Pancreas (tissue), 10 donors: Measurements from ENCODE around the gene R3HCC1L. TPM values are rescaled to one million over a fixed set of nuclear protein-coding genes. Genes with fewer than 3 reads are reported as not detected.

Experiments
- ATAC-seq, 4 donors: fragments of 200-7000 bp; cut with Tn5 transposase; one replicate each; pipeline versions ENCODE4 v1.8.0 to v1.9.1; 2020; ENCODE audit warnings: mild to moderate bottlenecking in 4 of 4, moderate library complexity in 4 of 4
- DNase-seq, 6 donors: peaks; one replicate each; pipeline ENCODE4 v3.0.0-alpha.2; 2020
- FAIRE-seq: peaks from 2 replicates; lab custom pipeline; 2012; peaks lifted over from hg19 to GRCh38; lab: Jason Lieb, UNC
- H3K27ac ChIP-seq, 4 donors: fragments of 200-600 bp; sonication (generic); 1 replicate in 3 of 4; 2 replicates in 1 of 4; pipeline versions ENCODE4 v1.5.0 to v1.8.0; 2020
- H3K27me3 ChIP-seq, 4 donors: fragments of 200-600 bp; one replicate each; pipeline ENCODE4 v1.8.0; 2021
- H3K36me3 ChIP-seq, 3 donors: fragments of 200-600 bp; sonication (generic) in 1 of 3; one replicate each; pipeline versions ENCODE4 v1.5.0 to v1.8.0; 2020 to 2021
- H3K4me1 ChIP-seq, 3 donors: fragments of 200-600 bp; one replicate each; pipeline ENCODE4 v1.8.0; 2021
- H3K4me3 ChIP-seq, 4 donors: fragments of 200-600 bp; sonication (generic) in 2 of 4; one replicate each; pipeline versions ENCODE4 v1.5.0 to v1.8.0; 2020 to 2021
- H3K9me3 ChIP-seq, 4 donors: fragments of 200-600 bp; one replicate each; pipeline ENCODE4 v1.8.0; 2021
- CTCF ChIP-seq, 4 donors: fragments of 200-600 bp; sonication (generic) in 3 of 4; IDR thresholded peaks; one replicate each; pipeline versions ENCODE4 v1.5.0 to v1.8.0; 2021; ENCODE audit warnings: antibody characterized with exemption in 4 of 4
- WGBS, 2 donors: extraction: QIAGEN DNeasy Blood & Tissue Kit; methylation state at CpG; one replicate each; pipeline ENCODE4 v1.1.7; 2013; 5-methylcytosine and 5-hydroxymethylcytosine counted together
- intact Hi-C, 3 donors: fragments of 100-400 bp; cut with DNase I; formaldehyde crosslinking; loops; one replicate each; pipeline versions ENCODE4 v1.11.1 to v1.14.2; 2022
- polyA plus RNA-seq, 2 donors: library from polyadenylated mRNA; stranded (reverse); fragments of 200-250 nt; gene quantifications; one replicate each; pipeline ENCODE4 v1.2.3, GENCODE V29; 2013
- total RNA-seq, 6 donors: library from RNA; stranded (reverse); fragmentation: NEBNext Ultra II Directional in 4 of 6; extraction: Animal tissue kit (Norgen Biotek cat#: 25700) in 4 of 6; gene quantifications; one replicate each; pipeline versions ENCODE4 v1.2.1 to v1.2.4, GENCODE V29; 2021 to 2023
- donor health status: healthy with polysubstance abuse.
- donor health status: DM: no; HTN: no; CAD: no; lungs with moderate emphysema.
- donor health status: DM: no; HTN: no; CAD: no.
- donor health status: control.
- donor health status: control.
- donor health status: Bipolar disorder and iron deficiency.
- donor health status: DM: yes; HTN: yes; CAD: no.
- donor health status: DM: no; HTN: no; CAD: no.
- donor health status: DM: no; HTN: no; CAD: no.
- donor health status: DM: yes; HTN: yes; CAD: no.

R3HCC1L gene
- total and polyA plus RNA-seq, 8 donors: 3.9 to 9.5 (median 4.9) TPM

- Histone ChIP-seq H3K4me1 (no peaks in the 10 kb centered on the region), H3K9me3 (no peaks in the 10 kb centered on the region), H3K4me3 (no peak overlapping the region), H3K27me3 (no peaks in the 10 kb centered on the region), H3K27ac (no peak overlapping the region), H3K36me3 (peaks cover 4 to 18% (median 9%) of the 10 kb centered on the region in 3 donors)
- no peak for TF ChIP-seq CTCF (IDR thresholded peaks at IDR 0.05)
- intact Hi-C loops: no loop called here
- DNase-seq: no peak
- no peak for FAIRE-seq
- 95 to 97% methylated on average over 4 of the region's 4 CpGs for WGBS, 2 donors
- no peak for ATAC-seq
Observed at GRCh38 chr10:98231417-98231816, 97.0 kb downstream of the R3HCC1L start.

- TF ChIP-seq CTCF (IDR thresholded peaks at IDR 0.05): no peak
- H3K9me3 ChIP-seq: no peaks in the 10 kb centered on the region
- H3K27ac ChIP-seq: no peak overlapping the region
- ATAC-seq (no peak), DNase-seq (no peak), FAIRE-seq (no peak)
- intact Hi-C loops: no loop called here
- no peak overlapping the region for H3K4me3 ChIP-seq
- H3K27me3 ChIP-seq: no peaks in the 10 kb centered on the region
- H3K4me1 ChIP-seq: no peaks in the 10 kb centered on the region
- peaks cover 5 to 19% (median 11%) of the 10 kb centered on the region in 3 donors for H3K36me3 ChIP-seq
- 76 to 83% methylated on average over 5 of the region's 5 CpGs for WGBS, 2 donors
Observed at GRCh38 chr10:98235846-98236245, 101.4 kb downstream of the R3HCC1L start.

- no peak for TF ChIP-seq CTCF (IDR thresholded peaks at IDR 0.05)
- H3K36me3 ChIP-seq: peaks cover 5 to 19% (median 11%) of the 10 kb centered on the region in 3 donors
- ATAC-seq: no peak
Observed at GRCh38 chr10:98236862-98237261, 102.4 kb downstream of the R3HCC1L start.

GRCh38 chr10:98238391-98238790, 103.9 kb downstream of the R3HCC1L start:
- Histone ChIP-seq H3K4me3 (no peak overlapping the region), H3K9me3 (no peaks in the 10 kb centered on the region), H3K4me1 (no peaks in the 10 kb centered on the region), H3K36me3 (peaks cover 5 to 14% (median 11%) of the 10 kb centered on the region in 3 donors), H3K27ac (no peak overlapping the region), H3K27me3 (no peaks in the 10 kb centered on the region)
- no peak for FAIRE-seq
- TF ChIP-seq CTCF (IDR thresholded peaks at IDR 0.05): no peak
- 99 to 100% methylated on average over 1 of the region's 1 CpG for WGBS, 2 donors
- intact Hi-C loops: no loop called here
- DNase-seq: no peak
- no peak for ATAC-seq

More at GRCh38 chr10:98236862-98237261, 102.4 kb downstream of the R3HCC1L start:
- intact Hi-C loops: no loop called here
- WGBS, 2 donors: 79 to 83% methylated on average over 5 of the region's 5 CpGs
- Histone ChIP-seq H3K9me3 (no peaks in the 10 kb centered on the region), H3K4me1 (no peaks in the 10 kb centered on the region), H3K4me3 (no peak overlapping the region), H3K27me3 (no peaks in the 10 kb centered on the region), H3K27ac (no peak overlapping the region)
- FAIRE-seq (no peak), DNase-seq (no peak)

- H3K4me3 ChIP-seq: no peak overlapping the region
- H3K27ac ChIP-seq: no peak overlapping the region
- 86 to 89% methylated on average over 3 of the region's 3 CpGs for WGBS, 2 donors
- no peak for TF ChIP-seq CTCF (IDR thresholded peaks at IDR 0.05)
- peaks cover 5 to 18% (median 13%) of the 10 kb centered on the region in 3 donors for H3K36me3 ChIP-seq
- no peaks in the 10 kb centered on the region for H3K9me3 ChIP-seq
- H3K27me3 ChIP-seq: no peaks in the 10 kb centered on the region
- FAIRE-seq (no peak), DNase-seq (no peak), ATAC-seq (no peak)
- intact Hi-C loops: loop anchor here in 1 of 3 donors (10.0 kb wide), 1 partner anchor 74 kb away; no protein-coding TSS in a partner anchor
- H3K4me1 ChIP-seq: no peaks in the 10 kb centered on the region
Observed at GRCh38 chr10:98240524-98240923, 106.1 kb downstream of the R3HCC1L start.
